OCI-LY7 (cell line): ENCODE measurements around the gene THPO. TPM values are rescaled to one million over a fixed set of nuclear protein-coding genes. Genes with fewer than 3 reads are reported as not detected.

Source experiments
- BruUV-seq: library from RNA; stranded (reverse); fragments of 400-500 nt; replicated peaks from 2 replicates; lab custom pipeline; 2021; lab: Mats Ljungman, UMichigan
- CTCF ChIA-PET: fragments of 300-600 bp; sonication (Branson Sonifier 250); formaldehyde crosslinking; loops from one replicate; lab custom pipeline; 2022; ENCODE audit warnings: antibody characterized with exemption; ENCODE audit not compliant: unreplicated experiment; lab: Charles Lee
- POLR2A ChIA-PET: fragments of 300-600 bp; sonication (Branson Sonifier 250); formaldehyde crosslinking; loops from one replicate; lab custom pipeline; 2022; ENCODE audit warnings: antibody characterized with exemption; lab: Charles Lee
- DNase-seq: peaks from one replicate; pipeline ENCODE4 v3.0.0-alpha.2; 2015; ENCODE audit warnings: low spot score
- H2AFZ ChIP-seq: fragments of 200-600 bp; sonication (generic), shearing (Covaris generic); 2 replicates; pipeline ENCODE4 v1.6.1; 2014; ENCODE audit warnings: mild to moderate bottlenecking, antibody characterized with exemption, low read length, moderate library complexity
- H3K27ac ChIP-seq: fragments of 200-600 bp; sonication (generic); 2 replicates; pipeline ENCODE4 v1.5.1; 2014; ENCODE audit warnings: mixed run types, low read depth, mild to moderate bottlenecking, moderate library complexity, low read length, inconsistent platforms; ENCODE audit not compliant: poor library complexity, severe bottlenecking
- H3K36me3 ChIP-seq: fragments of 200-600 bp; sonication (generic); 2 replicates; pipeline ENCODE4 v1.6.1; 2014; ENCODE audit warnings: mild to moderate bottlenecking, antibody characterized with exemption, low read length, moderate library complexity, mixed read lengths; ENCODE audit not compliant: insufficient read depth
- H3K4me1 ChIP-seq: fragments of 200-600 bp; sonication (generic); 2 replicates; pipeline ENCODE4 v1.5.1; 2014; ENCODE audit warnings: mild to moderate bottlenecking, low read length; ENCODE audit not compliant: insufficient read depth, poor library complexity, severe bottlenecking
- H3K4me2 ChIP-seq: fragments of 200-600 bp; sonication (generic); 2 replicates; pipeline ENCODE4 v1.6.1; 2014; ENCODE audit warnings: mild to moderate bottlenecking, low read length
- H3K4me3 ChIP-seq: fragments of 200-600 bp; sonication (generic); 2 replicates; pipeline ENCODE4 v1.5.1; 2014; ENCODE audit warnings: mild to moderate bottlenecking, low read depth, low read length; ENCODE audit not compliant: poor library complexity, severe bottlenecking
- H3K79me2 ChIP-seq: fragments of 200-600 bp; sonication (generic); 2 replicates; pipeline ENCODE4 v1.6.1; 2016; ENCODE audit warnings: low read depth, mild to moderate bottlenecking, low read length, moderate library complexity, mixed read lengths; ENCODE audit not compliant: insufficient read depth
- H3K9me2 ChIP-seq: fragments of 200-600 bp; sonication (generic); 2 replicates; pipeline ENCODE4 v1.6.1; 2016; ENCODE audit warnings: mild to moderate bottlenecking, low read length, mixed read lengths; ENCODE audit not compliant: insufficient read depth
- H3K9me3 ChIP-seq: fragments of 200-600 bp; sonication (generic); 2 replicates; pipeline ENCODE4 v1.6.1; 2014; ENCODE audit warnings: mild to moderate bottlenecking, mixed run types, low read length, mixed read lengths
- H4K20me1 ChIP-seq: fragments of 200-600 bp; sonication (generic); 2 replicates; pipeline ENCODE4 v1.6.1; 2014; ENCODE audit warnings: mild to moderate bottlenecking, antibody characterized with exemption, low read length, moderate library complexity, mixed read lengths; ENCODE audit not compliant: insufficient read depth
- CTCF ChIP-seq: fragments of 200-600 bp; sonication (generic); conservative IDR thresholded peaks from 2 replicates; pipeline ENCODE4 v1.5.1; 2014; ENCODE audit warnings: mild to moderate bottlenecking, antibody characterized with exemption, low read length, moderate library complexity, mixed read lengths
- EZH2phosphoT487 ChIP-seq: fragments of 200-600 bp; sonication (generic); IDR thresholded peaks from 2 replicates; pipeline ENCODE4 v1.6.1; 2018; ENCODE audit warnings: low read depth, borderline replicate concordance, mild to moderate bottlenecking, mixed run types, antibody characterized with exemption, low read length, moderate library complexity, mixed read lengths
- intact Hi-C: fragments of 100-400 bp; cut with micrococcal nuclease; formaldehyde crosslinking; loops from one replicate; pipeline ENCODE4 v1.10.0; 2022; ENCODE audit not compliant: unreplicated experiment
- total RNA-seq, 2 experiments: library from RNA; depleted of rRNA in 1 of 2; stranded (reverse); fragments of >200 nt in 1 of 2; shearing (Covaris generic) in 1 of 2; gene quantifications; 2 replicates each; pipeline ENCODE4 v1.2.3, GENCODE V29; 2014 to 2022

Gene THPO
- total RNA-seq, 2 experiments from 2014 or later, result not detected

- Histone ChIP-seq H3K36me3 (peaks cover 52% of the 10 kb centered on the region), H3K27ac (no peak overlapping the region), H3K4me2 (no peak overlapping the region), H4K20me1 (no peaks in the 10 kb centered on the region; the same call in 1 of the 2 replicates), H2AFZ (no peak overlapping the region), H3K9me3 (no peaks in the 10 kb centered on the region), H3K4me1 (peaks cover 19% of the 10 kb centered on the region), H3K4me3 (no peak overlapping the region), H3K9me2 (no peaks in the 10 kb centered on the region), H3K79me2 (peaks cover 19% of the 10 kb centered on the region; the same call in 1 of the 2 replicates)
- BruUV-seq, result no TSS peak
- no peak for TF ChIP-seq CTCF
- TF ChIP-seq EZH2phosphoT487, result no peak
- DNase-seq, result no peak
- ChIA-PET POLR2A (no interaction called here), CTCF (no interaction called here)
- intact Hi-C loops, result no loop called here
These were observed 11.3 kb downstream of the THPO start for GRCh38 chr3:184366619-184367289.

DNA sequence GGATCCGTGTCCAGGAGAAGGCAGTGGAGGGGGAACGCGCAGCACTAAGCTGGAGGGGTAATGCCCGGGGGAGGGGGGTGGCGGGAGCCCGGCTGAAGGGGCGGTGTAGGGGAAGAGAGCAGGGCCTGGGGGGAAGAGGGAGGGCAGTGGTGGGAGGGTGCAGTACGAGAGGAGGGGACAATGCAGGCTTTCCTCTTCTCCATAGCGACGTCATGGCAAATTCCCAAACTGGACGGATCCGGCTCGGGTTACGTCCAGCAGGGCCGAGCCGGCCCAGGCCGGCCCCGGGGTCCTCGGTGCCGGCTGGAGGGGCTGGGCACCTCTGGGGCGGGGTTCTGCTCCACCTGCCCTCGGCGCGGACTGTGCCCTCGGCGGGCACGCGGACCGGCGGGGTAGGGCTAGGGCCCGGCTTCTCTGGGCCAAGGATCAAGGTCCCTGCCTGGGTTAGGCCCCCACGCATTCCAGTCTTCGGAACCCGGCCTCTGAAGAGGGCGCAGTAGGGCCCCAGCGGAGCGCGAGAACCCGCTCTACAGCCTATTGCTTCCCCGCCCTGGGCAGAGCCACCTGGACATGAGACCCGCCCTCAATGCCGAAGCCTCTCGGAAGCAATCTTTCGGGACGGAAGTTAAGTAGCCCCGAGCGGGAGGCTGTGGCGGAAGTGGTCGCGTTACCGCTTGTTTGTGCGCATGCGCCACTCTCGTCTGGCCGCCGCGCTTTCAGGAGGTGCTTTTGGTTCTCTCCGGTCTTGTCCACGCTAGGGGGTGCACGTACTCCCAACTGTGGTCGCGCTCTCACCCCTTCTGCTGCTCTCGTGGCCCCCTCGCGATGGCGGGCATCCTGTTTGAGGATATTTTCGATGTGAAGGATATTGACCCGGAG lies 15.1 kb downstream of the THPO start:
- Histone ChIP-seq H3K4me1 (peaks cover 23% of the 10 kb centered on the region), H3K9me2 (no peaks in the 10 kb centered on the region), H3K36me3 (peaks cover 29% of the 10 kb centered on the region), H3K9me3 (no peaks in the 10 kb centered on the region), H3K4me2 (peak overlapping the region; percentile 84), H3K79me2 (peaks cover 19% of the 10 kb centered on the region; the same call in 1 of the 2 replicates), H2AFZ (peak overlapping the region; percentile 94), H4K20me1 (no peaks in the 10 kb centered on the region; the same call in 1 of the 2 replicates), H3K4me3 (peak overlapping the region; percentile 97), H3K27ac (peak overlapping the region; percentile 55)
- ChIA-PET CTCF (interaction anchor here (0.5 to 0.6 kb wide), 2 partner anchors 9 to 446 kb away, joined by 3 read pairs; no protein-coding TSS in a partner anchor), POLR2A (interaction anchor here (0.6 kb wide), 3 partner anchors 47 to 1960 kb away, joined by 3 to 5 read pairs (median 4); no protein-coding TSS in a partner anchor)
- TF ChIP-seq EZH2phosphoT487 (no peak), CTCF (peak; percentile 76)
- no TSS peak for BruUV-seq
- intact Hi-C loops, result loop anchor here (1.0 to 5.0 kb wide), 5 partner anchors 49 to 936 kb away; partner anchors contain the start of genes ALG3, EEF1AKMT4, EIF2B5 and EIF4G1
- DNase-seq, result peak; percentile 99
